Subcutaneous abdominal adipose tissue (tissue), 5 donors: ENCODE data around the gene ATP2B2.

ENCODE experiments used
- H3K27ac ChIP-seq: one replicate; pipeline ENCODE4 v1.7.0; 2013; ENCODE audit warnings: low read depth, mild to moderate bottlenecking, inconsistent platforms, low read length, moderate library complexity
- H3K27me3 ChIP-seq, 5 donors: one replicate each; pipeline ENCODE4 v1.7.0; 2013; ENCODE audit warnings: low read length in 5 of 5, inconsistent platforms in 1 of 5; ENCODE audit not compliant: control insufficient read depth in 5 of 5, insufficient read depth in 4 of 5
- H3K36me3 ChIP-seq, 5 donors: one replicate each; pipeline ENCODE4 v1.7.0; 2013; ENCODE audit warnings: low read length in 5 of 5; ENCODE audit not compliant: control insufficient read depth in 5 of 5, insufficient read depth in 5 of 5
- H3K4me1 ChIP-seq, 5 donors: one replicate each; pipeline ENCODE4 v1.7.0; 2013; ENCODE audit warnings: low read length in 5 of 5, mild to moderate bottlenecking in 3 of 5, moderate library complexity in 1 of 5; ENCODE audit not compliant: control insufficient read depth in 5 of 5, insufficient read depth in 5 of 5
- H3K4me3 ChIP-seq, 5 donors: one replicate each; pipeline ENCODE4 v1.7.0; 2013; ENCODE audit warnings: low read length in 5 of 5, low read depth in 1 of 5
- H3K9ac ChIP-seq, 5 donors: one replicate each; pipeline ENCODE4 v1.7.0; 2013; ENCODE audit warnings: low read length in 5 of 5, mild to moderate bottlenecking in 4 of 5, moderate library complexity in 3 of 5
- H3K9me3 ChIP-seq, 5 donors: one replicate each; pipeline ENCODE4 v1.7.0; 2013; ENCODE audit warnings: low read length in 5 of 5; ENCODE audit not compliant: control insufficient read depth in 5 of 5
- donor health status: healthy.
- donor health status: healthy.
- donor health status: healthy.
- donor health status: healthy.
- donor health status: healthy.

Gene ATP2B2

DNA sequence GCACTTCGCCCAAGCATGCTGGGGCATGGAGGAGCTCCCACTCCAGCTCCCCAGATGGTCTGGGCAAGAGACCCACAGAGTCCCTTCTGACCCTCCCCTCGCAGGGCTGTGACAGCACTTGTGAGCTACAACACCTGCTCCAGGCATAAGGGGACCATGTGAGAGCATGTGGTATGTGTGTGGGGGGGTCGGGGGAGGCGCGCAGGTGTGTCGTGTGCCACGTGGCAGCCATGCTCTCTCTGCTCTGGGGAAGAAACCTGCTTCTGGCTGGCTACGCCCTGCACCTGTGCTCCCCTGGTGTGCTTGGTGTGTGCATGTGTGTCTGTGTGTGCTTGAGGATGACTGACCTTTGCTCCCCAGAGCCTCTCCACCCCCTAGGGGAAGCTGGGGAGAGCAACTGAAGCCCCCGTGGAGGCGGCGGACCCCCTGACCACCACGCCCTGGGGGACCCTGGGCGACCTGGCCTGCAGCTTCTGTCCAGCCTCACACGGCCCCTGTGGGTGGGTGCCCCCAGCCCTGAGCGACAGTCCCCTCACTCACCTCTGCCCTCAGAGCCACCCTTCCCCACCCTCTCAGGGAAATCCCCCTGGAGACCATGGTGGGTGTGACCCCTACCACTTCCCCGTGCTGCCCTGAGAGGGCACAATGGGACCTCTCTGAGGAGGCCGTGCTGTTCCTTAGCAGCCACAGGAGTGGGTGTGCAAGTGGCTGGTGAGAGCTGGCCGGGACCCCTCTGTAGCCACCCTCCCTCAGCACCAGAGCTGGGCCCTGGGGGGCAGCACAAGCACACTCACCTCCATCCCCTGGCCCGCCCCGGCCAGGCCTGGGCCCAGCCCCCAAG lies 167.8 kb downstream of the ATP2B2 start:
- Histone ChIP-seq H3K27ac (no peak overlapping the region), H3K9ac (no peak overlapping the region)

DNA sequence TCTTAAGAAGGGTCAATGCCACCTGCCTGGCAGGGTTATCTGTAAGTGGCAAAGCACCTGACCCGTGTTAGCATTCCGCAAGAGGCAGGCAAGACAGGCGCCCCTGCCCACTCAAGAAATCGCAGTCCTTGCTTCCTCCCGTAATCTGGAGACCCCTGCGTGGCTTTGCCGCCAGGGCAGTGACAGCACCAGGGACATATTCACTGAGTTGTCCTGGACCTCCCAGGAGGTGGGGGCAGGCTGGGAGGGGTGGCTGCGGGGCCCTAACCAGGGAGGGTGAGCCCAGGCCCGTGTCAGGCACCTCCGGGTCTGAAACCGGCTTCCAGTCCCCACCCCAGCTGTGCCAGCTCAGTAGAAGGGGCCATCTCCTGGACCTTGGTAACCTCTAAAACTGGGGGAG lies 168.6 kb downstream of the ATP2B2 start:
- Histone ChIP-seq H3K4me1 (no peaks in the 10 kb centered on the region), H3K9ac (no peak overlapping the region), H3K4me3 (no peak overlapping the region), H3K9me3 (no peaks in the 10 kb centered on the region), H3K36me3 (no peaks in the 10 kb centered on the region), H3K27ac (no peak overlapping the region), H3K27me3 (peaks cover 0 to 9% (median 5%) of the 10 kb centered on the region in 5 donors)

More for the DNA sequence above, 167.8 kb downstream of the ATP2B2 start:
- H3K27me3 ChIP-seq: peaks cover 0 to 11% (median 2%) of the 10 kb centered on the region in 5 donors
- H3K9me3 ChIP-seq: no peaks in the 10 kb centered on the region
- no peaks in the 10 kb centered on the region for H3K4me1 ChIP-seq
- no peak overlapping the region for H3K4me3 ChIP-seq
- H3K36me3 ChIP-seq: no peaks in the 10 kb centered on the region

DNA sequence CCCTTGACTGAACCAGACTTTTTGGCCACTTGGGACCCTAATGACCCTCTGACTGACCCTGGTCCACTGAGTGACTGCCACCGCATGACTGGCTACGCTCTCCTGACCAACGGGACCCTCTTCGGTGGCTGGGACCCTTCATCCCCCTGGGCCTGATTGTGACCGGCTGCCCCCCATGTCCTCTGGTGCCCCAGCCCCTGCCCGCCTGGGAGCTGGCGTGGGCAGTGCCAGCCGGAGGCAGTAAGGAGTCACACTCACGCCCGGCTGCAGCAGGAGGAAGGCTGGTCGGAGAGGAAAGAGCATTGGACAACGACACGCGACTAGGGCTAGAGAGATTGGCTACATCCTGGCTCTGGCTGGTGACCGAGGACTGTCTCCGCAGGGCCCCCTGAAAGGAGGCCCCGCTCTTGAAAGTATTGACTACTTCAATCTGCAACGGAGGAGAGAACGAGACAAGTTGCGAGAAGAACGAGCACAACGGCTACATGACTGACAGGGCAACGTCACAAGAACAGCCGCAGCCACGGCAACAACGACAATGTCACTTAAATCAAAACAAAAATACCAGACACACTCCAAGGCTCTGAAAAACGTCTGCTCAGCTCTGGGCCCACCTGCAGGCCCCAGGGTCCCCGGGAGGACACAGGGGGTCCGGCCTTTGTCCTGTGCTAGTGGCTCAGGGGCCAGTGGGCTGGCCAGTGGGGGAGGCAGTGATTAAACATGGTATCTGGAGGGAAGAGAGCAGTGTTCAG lies 169.3 kb downstream of the ATP2B2 start:
- H3K4me3 ChIP-seq: no peak overlapping the region
- H3K4me1 ChIP-seq: no peaks in the 10 kb centered on the region
- no peak overlapping the region for H3K27ac ChIP-seq
- peaks cover 0 to 9% (median 5%) of the 10 kb centered on the region in 5 donors for H3K27me3 ChIP-seq
- H3K9me3 ChIP-seq: no peaks in the 10 kb centered on the region
- H3K9ac ChIP-seq: no peak overlapping the region
- no peaks in the 10 kb centered on the region for H3K36me3 ChIP-seq

DNA sequence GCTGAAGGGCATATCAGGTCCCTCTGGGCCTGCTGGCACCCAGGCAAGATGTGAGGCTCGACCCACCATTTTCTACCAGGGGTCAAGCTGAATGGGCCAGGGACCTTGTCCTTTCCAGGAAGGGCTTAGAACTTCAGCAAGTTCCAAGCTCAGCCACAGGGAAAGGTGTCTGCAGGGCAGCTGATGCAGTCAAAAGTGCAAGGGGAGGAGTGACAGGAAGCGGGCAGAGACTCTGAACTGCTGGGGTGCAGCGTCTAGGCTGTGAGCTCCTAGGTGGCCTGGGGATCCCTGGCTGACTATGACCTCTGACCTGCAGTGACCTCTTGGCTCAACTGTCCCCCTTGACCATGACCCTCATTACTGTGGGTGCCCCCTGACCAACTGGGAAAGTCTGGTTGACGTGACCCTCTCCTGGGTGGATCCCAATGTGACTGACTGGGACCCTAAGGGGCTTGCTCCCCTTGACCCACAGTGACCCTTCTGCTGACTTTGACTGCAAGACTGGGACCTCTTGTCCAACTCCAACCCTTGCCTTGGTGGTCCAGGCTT lies 170.1 kb downstream of the ATP2B2 start:
- no peaks in the 10 kb centered on the region for H3K36me3 ChIP-seq
- no peaks in the 10 kb centered on the region for H3K9me3 ChIP-seq
- peaks cover 3 to 14% (median 9%) of the 10 kb centered on the region in 5 donors for H3K27me3 ChIP-seq
- H3K27ac ChIP-seq: no peak overlapping the region
- H3K4me1 ChIP-seq: no peaks in the 10 kb centered on the region
- H3K4me3 ChIP-seq: no peak overlapping the region
- H3K9ac ChIP-seq: no peak overlapping the region

DNA sequence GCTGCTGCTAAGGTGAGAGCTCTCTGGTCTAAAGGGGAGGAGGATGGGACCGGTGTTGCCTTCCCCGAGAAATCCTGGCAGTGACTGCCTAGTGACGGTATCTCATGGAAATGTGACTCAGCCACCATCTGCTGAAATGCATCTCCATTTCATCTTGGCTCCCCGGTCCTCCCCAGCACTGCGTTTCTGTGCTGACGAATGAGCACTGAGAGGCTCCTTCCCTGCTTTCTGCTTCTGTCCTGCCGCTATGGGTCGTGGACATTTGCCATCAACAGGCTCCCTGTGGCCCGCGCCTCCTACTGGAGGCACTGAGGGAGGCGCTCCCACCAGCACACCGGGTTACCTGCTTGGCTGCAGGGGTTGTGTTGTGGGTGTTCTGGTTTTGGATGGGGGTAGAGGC lies 170.9 kb downstream of the ATP2B2 start:
- Histone ChIP-seq H3K4me1 (no peaks in the 10 kb centered on the region), H3K27me3 (peaks cover 3 to 21% (median 16%) of the 10 kb centered on the region in 5 donors), H3K36me3 (no peaks in the 10 kb centered on the region), H3K4me3 (no peak overlapping the region), H3K9ac (no peak overlapping the region), H3K9me3 (no peaks in the 10 kb centered on the region), H3K27ac (no peak overlapping the region)

DNA sequence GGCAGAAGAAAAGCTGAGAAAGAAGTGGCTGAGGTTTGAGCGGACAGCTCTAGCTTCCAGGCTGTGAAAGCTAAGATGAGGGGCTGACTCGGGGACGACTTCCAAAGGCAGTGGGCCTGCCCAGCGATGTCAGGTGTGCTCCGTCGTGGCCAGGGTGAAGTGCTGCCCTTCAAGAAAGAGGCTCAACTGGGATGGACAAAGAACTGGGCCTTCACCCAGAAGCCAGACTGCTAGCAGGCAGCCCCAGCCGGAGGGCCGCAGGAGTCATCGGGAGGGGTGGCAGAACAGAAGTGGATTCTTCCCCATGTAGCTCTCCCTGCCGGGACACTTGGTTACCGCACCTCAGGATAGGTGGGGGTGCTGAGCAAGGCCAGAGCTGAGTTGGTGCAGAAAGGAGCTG lies 171.3 kb downstream of the ATP2B2 start:
- H3K36me3 ChIP-seq: no peaks in the 10 kb centered on the region
- H3K4me1 ChIP-seq: no peaks in the 10 kb centered on the region
- H3K9ac ChIP-seq: no peak overlapping the region
- H3K27ac ChIP-seq: no peak overlapping the region
- H3K4me3 ChIP-seq: no peak overlapping the region
- peaks cover 3 to 25% (median 18%) of the 10 kb centered on the region in 5 donors for H3K27me3 ChIP-seq
- H3K9me3 ChIP-seq: no peaks in the 10 kb centered on the region

DNA sequence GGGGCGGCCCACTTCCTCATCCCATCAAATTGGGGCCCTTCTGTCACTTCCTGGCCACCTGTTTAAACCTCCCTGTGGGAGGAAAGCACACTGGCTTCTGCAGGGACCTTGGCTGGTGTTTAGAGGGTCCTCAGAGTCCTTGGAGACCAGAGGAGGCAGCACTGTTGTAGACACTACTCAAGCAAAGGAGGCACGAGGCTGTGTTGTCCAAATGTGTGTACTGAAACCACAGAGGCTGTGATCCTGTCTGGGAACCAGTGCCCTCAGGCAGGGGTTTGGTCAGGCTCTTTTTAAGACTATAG lies 172.1 kb downstream of the ATP2B2 start:
- Histone ChIP-seq H3K4me3 (no peak overlapping the region), H3K27me3 (peaks cover 5 to 32% (median 24%) of the 10 kb centered on the region in 5 donors), H3K9me3 (no peaks in the 10 kb centered on the region), H3K36me3 (no peaks in the 10 kb centered on the region), H3K4me1 (no peaks in the 10 kb centered on the region), H3K27ac (no peak overlapping the region), H3K9ac (no peak overlapping the region)

DNA sequence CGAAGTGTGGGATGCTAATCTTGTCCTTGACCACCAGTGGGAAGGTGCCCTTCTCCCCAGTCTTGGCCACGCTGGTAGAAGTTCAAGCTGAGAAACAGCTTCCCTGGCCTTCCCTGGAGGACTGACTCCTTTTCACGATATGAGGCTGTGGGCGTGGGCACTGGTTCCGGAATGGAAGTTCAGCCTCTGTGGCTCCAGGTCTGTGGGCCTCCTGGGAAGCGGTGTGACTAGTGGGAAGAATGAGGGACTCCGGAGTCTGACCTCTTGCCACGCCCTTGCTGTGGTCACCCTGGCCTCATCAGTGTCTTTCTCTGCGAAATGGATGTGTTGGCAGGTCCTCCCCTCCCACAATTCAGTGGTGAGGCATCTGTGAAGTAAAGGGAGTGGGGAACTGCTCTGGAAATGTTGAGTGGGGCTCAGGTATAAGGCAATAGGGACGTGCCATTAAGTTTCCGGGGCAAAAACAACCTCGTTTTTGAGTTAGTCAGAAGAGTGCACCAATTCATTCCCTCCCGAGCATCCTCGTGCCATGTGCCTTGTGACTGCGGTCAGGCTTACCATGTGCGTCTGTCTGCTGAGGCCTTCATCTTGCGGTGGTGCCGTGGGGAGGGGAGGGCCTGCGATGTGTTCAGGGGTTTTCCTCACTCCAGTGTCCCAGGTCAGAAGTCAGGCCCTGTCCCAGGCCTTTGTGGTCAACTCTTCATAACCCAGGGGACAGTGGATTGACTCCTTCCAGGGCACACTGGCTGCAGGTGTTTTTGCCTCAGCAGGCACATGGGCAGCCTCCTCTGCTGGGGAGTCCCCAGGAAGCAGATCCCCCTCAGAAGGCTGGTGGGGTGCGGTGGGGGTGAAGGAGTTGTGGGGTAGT lies 172.7 kb downstream of the ATP2B2 start:
- Histone ChIP-seq H3K9ac (no peak overlapping the region), H3K9me3 (no peaks in the 10 kb centered on the region), H3K27me3 (peaks cover 7 to 33% (median 26%) of the 10 kb centered on the region in 5 donors), H3K36me3 (no peaks in the 10 kb centered on the region), H3K27ac (no peak overlapping the region), H3K4me3 (no peak overlapping the region), H3K4me1 (no peaks in the 10 kb centered on the region)

DNA sequence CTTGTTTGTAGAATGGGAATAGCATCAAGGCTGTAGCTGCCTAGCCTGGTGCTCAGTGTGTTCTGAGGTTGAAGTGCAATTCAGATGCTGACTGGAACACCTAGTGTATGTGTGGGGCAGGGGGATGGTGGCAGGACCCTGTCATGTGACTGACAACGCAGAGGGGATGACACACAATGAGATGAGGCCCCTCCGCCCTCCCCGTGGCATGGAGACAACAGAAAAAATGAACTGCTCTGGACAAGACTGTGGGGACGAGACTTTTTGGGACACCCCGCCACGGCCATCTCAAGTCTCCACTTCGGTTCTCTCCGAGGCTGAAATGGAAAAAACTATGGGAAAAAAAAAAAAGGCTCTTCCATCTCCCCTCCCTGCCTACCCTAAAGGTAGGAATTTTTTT lies 174.1 kb downstream of the ATP2B2 start:
- Histone ChIP-seq H3K27ac (no peak overlapping the region), H3K9ac (no peak overlapping the region), H3K36me3 (no peaks in the 10 kb centered on the region), H3K4me1 (no peaks in the 10 kb centered on the region), H3K27me3 (peaks cover 7 to 28% (median 24%) of the 10 kb centered on the region in 5 donors), H3K9me3 (no peaks in the 10 kb centered on the region), H3K4me3 (no peak overlapping the region)
